Measurements from ENCODE around the gene UBN1. TPM values are rescaled to one million over a fixed set of nuclear protein-coding genes. Genes with fewer than 3 reads are reported as not detected.
"Not testable (repeated sequence)": the region's sequence is repeated elsewhere in the genome, so short reads cannot be mapped to it uniquely, and the experiment has no call there.

Gene UBN1
- total RNA-seq, 4 donors from 2014 or later = 21.0 to 48.2 (median 41.1) TPM

GRCh38 chr16:4895366-4895765 lies 48.1 kb downstream of the UBN1 start:
- H3K27ac ChIP-seq (replicated peaks in 1 of 4) = no peak overlapping the region
- no CpG with 5 or more reads among the region's 13 CpGs for WGBS
- H3K27me3 ChIP-seq = no peaks in the 10 kb centered on the region
- no peak for DNase-seq (ENCODE audit: extremely low spot score)
- H3K9me3 ChIP-seq = peaks cover 0 to 8% (median 2%) of the 10 kb centered on the region in 4 donors
- no peak for TF ChIP-seq POLR2AphosphoS5 (IDR thresholded peaks at IDR 0.05)
- TF ChIP-seq, protein P1, sequence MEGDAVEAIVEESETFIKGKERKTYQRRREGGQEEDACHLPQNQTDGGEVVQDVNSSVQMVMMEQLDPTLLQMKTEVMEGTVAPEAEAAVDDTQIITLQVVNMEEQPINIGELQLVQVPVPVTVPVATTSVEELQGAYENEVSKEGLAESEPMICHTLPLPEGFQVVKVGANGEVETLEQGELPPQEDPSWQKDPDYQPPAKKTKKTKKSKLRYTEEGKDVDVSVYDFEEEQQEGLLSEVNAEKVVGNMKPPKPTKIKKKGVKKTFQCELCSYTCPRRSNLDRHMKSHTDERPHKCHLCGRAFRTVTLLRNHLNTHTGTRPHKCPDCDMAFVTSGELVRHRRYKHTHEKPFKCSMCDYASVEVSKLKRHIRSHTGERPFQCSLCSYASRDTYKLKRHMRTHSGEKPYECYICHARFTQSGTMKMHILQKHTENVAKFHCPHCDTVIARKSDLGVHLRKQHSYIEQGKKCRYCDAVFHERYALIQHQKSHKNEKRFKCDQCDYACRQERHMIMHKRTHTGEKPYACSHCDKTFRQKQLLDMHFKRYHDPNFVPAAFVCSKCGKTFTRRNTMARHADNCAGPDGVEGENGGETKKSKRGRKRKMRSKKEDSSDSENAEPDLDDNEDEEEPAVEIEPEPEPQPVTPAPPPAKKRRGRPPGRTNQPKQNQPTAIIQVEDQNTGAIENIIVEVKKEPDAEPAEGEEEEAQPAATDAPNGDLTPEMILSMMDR (IDR thresholded peaks at IDR 0.05) = no peak
- no peak for TF ChIP-seq POLR2A (IDR thresholded peaks at IDR 0.05; ENCODE audit: low read depth)
- no peak for TF ChIP-seq EP300 (IDR thresholded peaks at IDR 0.05)
- peaks cover 0 to 80% (median 26%) of the 10 kb centered on the region in 4 donors for H3K36me3 ChIP-seq
- intact Hi-C loops (cut with DNase I) = no loop called here
- H3K4me1 ChIP-seq = peaks cover 10 to 19% (median 14%) of the 10 kb centered on the region in 4 donors
- H3K4me3 ChIP-seq = no peak overlapping the region

GRCh38 chr16:4896761-4897160 lies 49.5 kb downstream of the UBN1 start:
- H3K9me3 ChIP-seq; H3K27ac ChIP-seq (replicated peaks in 1 of 4); intact Hi-C loops (cut with DNase I); H3K27me3 ChIP-seq; H3K4me3 ChIP-seq; DNase-seq (ENCODE audit: extremely low spot score): not testable (repeated sequence)
- H3K4me1 ChIP-seq = peaks cover 10 to 17% (median 14%) of the 10 kb centered on the region in 4 donors
- peaks cover 0 to 71% (median 17%) of the 10 kb centered on the region in 4 donors for H3K36me3 ChIP-seq
- WGBS = 93% methylated on average over 9 of the region's 9 CpGs

DNA sequence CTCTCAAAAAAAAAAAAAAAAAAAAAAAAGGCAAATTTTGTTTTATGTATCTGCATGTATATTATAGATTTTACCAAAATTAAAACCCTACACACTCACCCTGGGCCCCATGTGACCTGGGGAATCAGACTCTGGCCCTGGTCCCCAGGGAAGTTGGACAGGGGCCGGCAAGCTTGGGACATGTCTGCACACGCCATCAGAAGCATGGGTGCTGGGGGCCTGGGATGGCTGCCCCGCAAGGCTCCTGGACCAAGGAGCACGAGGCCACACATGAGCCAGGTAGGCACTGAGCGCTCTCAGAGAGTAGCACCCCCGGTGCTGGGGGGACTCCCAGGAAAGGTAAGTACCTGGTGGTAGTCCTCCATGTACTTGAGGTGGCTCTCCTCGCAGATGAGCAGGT lies 50.0 kb downstream of the UBN1 start:
- peaks cover 0 to 71% (median 15%) of the 10 kb centered on the region in 4 donors for H3K36me3 ChIP-seq
- WGBS = 89% methylated on average over 5 of the region's 7 CpGs
- peaks cover 0 to 8% (median 2%) of the 10 kb centered on the region in 4 donors for H3K9me3 ChIP-seq
- H3K27ac ChIP-seq (replicated peaks in 1 of 4) = no peak overlapping the region
- TF ChIP-seq, protein P1 (IDR thresholded peaks at IDR 0.05) = no peak
- TF ChIP-seq EP300 (IDR thresholded peaks at IDR 0.05) (no peak), POLR2AphosphoS5 (IDR thresholded peaks at IDR 0.05) (no peak), POLR2A (IDR thresholded peaks at IDR 0.05; ENCODE audit: low read depth) (no peak)
- DNase-seq (ENCODE audit: extremely low spot score) = no peak
- no peak overlapping the region for H3K4me3 ChIP-seq
- intact Hi-C loops (cut with DNase I) = no loop called here
- H3K4me1 ChIP-seq = peaks cover 9 to 12% (median 11%) of the 10 kb centered on the region in 4 donors
- H3K27me3 ChIP-seq = no peaks in the 10 kb centered on the region

GRCh38 chr16:4898811-4899473 lies 51.7 kb downstream of the UBN1 start:
- WGBS = 93% methylated on average over 25 of the region's 28 CpGs
- TF ChIP-seq EP300 (IDR thresholded peaks at IDR 0.05) = no peak
- no peak overlapping the region for H3K4me3 ChIP-seq
- peaks cover 0 to 8% (median 2%) of the 10 kb centered on the region in 4 donors for H3K9me3 ChIP-seq
- H3K27me3 ChIP-seq = peaks cover 0 to 3% (median 0%) of the 10 kb centered on the region in 4 donors
- intact Hi-C loops (cut with DNase I) = no loop called here
- peaks cover 0 to 67% (median 15%) of the 10 kb centered on the region in 4 donors for H3K36me3 ChIP-seq
- DNase-seq (ENCODE audit: extremely low spot score) = no peak
- no peaks in the 10 kb centered on the region for H3K4me1 ChIP-seq
- H3K27ac ChIP-seq (replicated peaks in 1 of 4) = no peak overlapping the region

- Histone ChIP-seq H3K36me3 (peaks cover 0 to 63% (median 12%) of the 10 kb centered on the region in 4 donors), H3K4me3 (no peak overlapping the region), H3K9me3 (peaks cover 0 to 8% (median 2%) of the 10 kb centered on the region in 4 donors), H3K27ac (replicated peaks in 1 of 4) (no peak overlapping the region), H3K27me3 (peaks cover 0 to 3% (median 0%) of the 10 kb centered on the region in 4 donors), H3K4me1 (no peaks in the 10 kb centered on the region)
- 87% methylated on average over 6 of the region's 6 CpGs for WGBS
- DNase-seq (ENCODE audit: extremely low spot score) = no peak
- intact Hi-C loops (cut with DNase I) = no loop called here
- no peak for TF ChIP-seq EP300 (IDR thresholded peaks at IDR 0.05)
- TF ChIP-seq, protein P1 (IDR thresholded peaks at IDR 0.05) = no peak
Observed at GRCh38 chr16:4899474-4899846, 52.2 kb downstream of the UBN1 start.

DNA sequence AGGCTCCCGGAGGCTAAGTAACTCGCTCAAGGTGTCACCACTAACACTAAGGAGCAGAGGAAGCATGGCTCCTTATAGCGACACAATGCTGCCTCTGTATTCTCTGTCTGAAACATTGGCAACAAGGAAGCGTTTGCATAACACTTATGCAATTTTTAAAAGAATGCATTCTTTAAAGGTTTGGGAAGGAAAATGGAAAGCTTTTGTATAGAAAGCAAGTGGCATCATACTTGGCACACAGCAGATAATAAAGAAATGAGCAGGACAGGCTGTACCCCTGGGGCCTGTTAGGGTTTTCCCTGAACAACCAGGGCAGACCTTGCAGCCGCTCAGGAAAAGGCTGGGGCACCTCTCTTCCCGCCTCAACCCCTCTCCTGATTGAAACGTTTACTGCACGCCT lies 52.8 kb downstream of the UBN1 start:
- Histone ChIP-seq H3K4me3 (no peak overlapping the region), H3K36me3 (peaks cover 0 to 57% (median 12%) of the 10 kb centered on the region in 4 donors), H3K9me3 (peaks cover 0 to 8% (median 2%) of the 10 kb centered on the region in 4 donors), H3K4me1 (no peaks in the 10 kb centered on the region), H3K27ac (replicated peaks in 1 of 4) (no peak overlapping the region), H3K27me3 (peaks cover 0 to 3% (median 0%) of the 10 kb centered on the region in 4 donors)
- intact Hi-C loops (cut with DNase I) = no loop called here
- WGBS = 62% methylated on average over 8 of the region's 8 CpGs
- TF ChIP-seq POLR2AphosphoS5 (IDR thresholded peaks at IDR 0.05) (no peak), EP300 (IDR thresholded peaks at IDR 0.05) (no peak), POLR2A (IDR thresholded peaks at IDR 0.05; ENCODE audit: low read depth) (no peak)
- TF ChIP-seq, protein P1 (IDR thresholded peaks at IDR 0.05) = no peak
- no peak for DNase-seq (ENCODE audit: extremely low spot score)

Data from esophagus muscularis mucosa (tissue), 4 donors.